Esophagus muscularis mucosa (tissue), 3 donors: ENCODE results near the gene MMP17.

ENCODE experiments used
- CTCF ChIP-seq, 3 experiments: fragments of 200-600 bp in 2 of 3; fragments of 450-650 bp in 1 of 3; sonication (generic) in 2 of 3; IDR thresholded peaks; one replicate each; pipeline ENCODE4 v1.5.1; 2017 to 2019; ENCODE audit warnings: antibody characterized with exemption in 3 of 3, mild to moderate bottlenecking in 2 of 3, moderate library complexity in 1 of 3
- POLR2AphosphoS5 ChIP-seq, 2 donors: sonication (generic); formaldehyde crosslinking; IDR thresholded peaks; one replicate each; pipeline ENCODE4 v1.6.1; 2017; ENCODE audit warnings: antibody characterized with exemption in 2 of 2

- TF ChIP-seq POLR2AphosphoS5 (IDR thresholded peaks at IDR 0.05) (no peak), CTCF (IDR thresholded peaks at IDR 0.05) (no peak)
These were observed 17.5 kb upstream of the MMP17 start for GRCh38 chr12:131810726-131811125.
